Measurements from ENCODE around the gene XCL2.

Gene XCL2

DNA sequence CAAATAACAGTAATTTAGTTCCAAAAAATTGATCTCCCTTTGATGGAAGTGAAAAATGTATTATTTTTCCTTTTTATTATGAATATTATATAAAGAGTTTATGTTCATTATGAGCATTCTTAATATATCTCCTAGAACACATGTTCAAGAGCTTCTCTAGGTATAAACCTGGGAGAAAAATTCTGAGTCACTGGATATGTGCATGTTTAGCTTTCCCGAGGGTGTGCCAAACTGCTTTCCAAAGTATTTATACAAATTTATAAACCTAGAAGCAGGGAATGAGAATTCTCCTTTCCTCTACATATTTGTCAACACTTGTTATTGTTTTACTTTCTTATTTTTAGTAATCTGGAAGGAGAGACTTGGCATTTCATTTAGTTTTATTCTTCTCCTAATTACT is 25.0 kb downstream of the XCL2 start:
- in situ Hi-C loops (cut with MboI; ENCODE audit: low sequenced_read_pairs), result no loop called here

DNA sequence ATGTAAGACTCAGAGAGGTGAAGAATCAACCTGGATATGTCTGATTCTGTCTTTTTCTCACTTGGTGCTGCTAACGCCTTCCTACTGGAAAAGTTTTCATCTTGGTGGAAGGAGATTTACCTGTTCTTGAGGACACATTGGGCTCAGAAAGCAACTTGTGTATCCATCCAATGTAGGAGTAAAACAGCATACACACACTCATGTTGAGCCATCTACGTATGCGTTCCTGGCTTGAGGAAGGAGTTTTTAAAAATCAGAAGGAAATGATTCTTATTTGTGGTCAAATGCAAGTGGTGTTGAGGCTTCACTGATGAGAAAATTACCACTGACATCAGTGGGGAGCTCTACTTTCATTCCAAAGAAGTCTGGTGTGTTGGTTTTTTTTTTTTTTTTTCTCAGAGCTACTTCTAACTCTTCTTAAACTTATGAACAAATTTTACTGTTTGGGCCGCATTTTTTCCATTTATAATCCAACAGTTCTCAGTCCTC is 25.6 kb downstream of the XCL2 start:
- in situ Hi-C loops (cut with MboI; ENCODE audit: low sequenced_read_pairs), result no loop called here

GRCh38 chr1:168514455-168514854 is 29.3 kb downstream of the XCL2 start:
- in situ Hi-C loops (cut with MboI; ENCODE audit: low sequenced_read_pairs), result no loop called here

- in situ Hi-C loops (cut with MboI; ENCODE audit: low sequenced_read_pairs), result no loop called here
Measured at GRCh38 chr1:168513656-168514404, 30.0 kb downstream of the XCL2 start.

GRCh38 chr1:168512864-168513595 is 30.8 kb downstream of the XCL2 start:
- in situ Hi-C loops (cut with MboI; ENCODE audit: low sequenced_read_pairs), result no loop called here

GRCh38 chr1:168509875-168510791 is 33.7 kb downstream of the XCL2 start:
- in situ Hi-C loops (cut with MboI; ENCODE audit: low sequenced_read_pairs), result no loop called here

GRCh38 chr1:168509210-168509609 is 34.6 kb downstream of the XCL2 start:
- in situ Hi-C loops (cut with MboI; ENCODE audit: low sequenced_read_pairs), result no loop called here

DNA sequence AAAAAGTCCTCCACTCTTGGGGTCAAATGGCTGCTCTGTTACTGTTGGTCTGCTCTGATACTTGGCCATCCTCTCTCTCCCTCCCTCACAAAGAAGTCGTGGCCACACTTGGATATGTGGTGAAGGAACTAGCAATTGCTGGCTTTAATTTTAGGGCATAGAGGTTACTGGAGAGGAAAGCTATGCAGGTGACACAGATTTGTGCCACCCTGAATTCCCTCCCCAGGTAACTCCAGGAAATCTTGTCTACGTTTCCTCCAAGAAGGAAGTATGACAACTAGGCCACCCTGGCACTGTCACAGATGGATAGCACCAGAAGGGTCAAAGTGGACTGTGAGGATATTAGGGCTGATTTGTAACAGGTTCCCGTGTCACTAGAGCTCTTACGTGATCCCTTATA is 36.0 kb downstream of the XCL2 start:
- in situ Hi-C loops (cut with MboI; ENCODE audit: low sequenced_read_pairs), result no loop called here

DNA sequence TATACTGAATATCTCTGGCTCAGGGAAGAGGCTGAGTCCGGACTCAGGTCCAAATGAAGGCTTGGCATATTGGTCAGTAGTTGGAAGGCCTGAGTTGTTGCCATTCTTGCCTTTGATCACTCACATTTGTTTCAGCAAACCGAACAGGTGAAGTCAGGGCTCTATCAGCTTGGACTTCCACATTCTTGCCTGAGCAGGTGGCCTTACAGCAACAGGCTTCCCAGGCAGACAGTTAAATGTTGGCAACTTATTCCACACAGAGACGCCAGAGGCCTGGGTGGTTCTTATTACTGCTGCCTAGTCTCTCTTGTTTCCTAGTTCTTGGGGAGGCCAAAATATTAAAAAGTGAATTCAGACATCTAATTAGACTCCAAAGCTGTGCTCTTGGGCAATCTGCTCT is 36.6 kb downstream of the XCL2 start:
- in situ Hi-C loops (cut with MboI; ENCODE audit: low sequenced_read_pairs), result no loop called here

GRCh38 chr1:168506204-168506819 is 37.5 kb downstream of the XCL2 start:
- in situ Hi-C loops (cut with MboI; ENCODE audit: low sequenced_read_pairs), result no loop called here

- in situ Hi-C loops (cut with MboI; ENCODE audit: low sequenced_read_pairs), result no loop called here
Measured at GRCh38 chr1:168505006-168505405, 38.8 kb downstream of the XCL2 start.

- in situ Hi-C loops (cut with MboI; ENCODE audit: low sequenced_read_pairs), result no loop called here
Measured at GRCh38 chr1:168504064-168504837, 39.5 kb downstream of the XCL2 start.

GRCh38 chr1:168499688-168500049 is 44.1 kb downstream of the XCL2 start:
- in situ Hi-C loops (cut with MboI; ENCODE audit: low sequenced_read_pairs), result no loop called here

DNA sequence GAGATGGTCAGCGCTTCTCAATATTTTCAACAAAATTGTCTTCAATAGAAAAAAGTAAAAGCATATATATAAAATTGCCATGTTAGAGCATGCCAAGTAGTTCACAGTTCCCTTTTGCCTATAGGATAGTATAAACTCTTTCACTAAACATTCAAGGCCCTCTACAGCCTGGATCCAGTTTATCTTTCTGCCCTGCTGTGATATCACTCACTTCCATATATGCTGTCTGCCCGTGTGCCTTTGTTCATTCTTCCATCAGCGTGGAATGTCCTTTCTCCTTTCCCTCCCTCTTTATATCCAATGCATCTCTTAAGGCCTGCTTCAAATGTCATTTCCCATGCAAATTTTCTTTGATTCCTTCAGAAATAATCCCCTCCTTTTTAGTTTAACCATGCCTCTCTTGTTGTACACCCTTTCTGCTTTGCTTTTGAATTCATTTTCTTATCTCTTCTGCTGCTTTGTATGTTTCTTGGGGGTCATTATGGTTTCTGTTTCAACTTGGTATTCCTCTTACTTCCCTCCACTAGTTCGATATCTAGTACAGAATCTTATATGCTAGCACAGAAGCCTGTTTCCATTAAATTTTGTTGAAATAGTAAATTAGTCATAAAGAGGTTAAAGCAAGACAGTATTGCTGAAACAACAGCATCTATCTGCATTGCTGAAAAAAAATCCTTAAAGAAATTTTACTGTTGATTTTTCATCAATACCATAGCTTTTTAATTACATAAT is 44.7 kb downstream of the XCL2 start:
- in situ Hi-C loops (cut with MboI; ENCODE audit: low sequenced_read_pairs), result no loop called here

GRCh38 chr1:168498159-168498631 is 45.6 kb downstream of the XCL2 start:
- in situ Hi-C loops (cut with MboI; ENCODE audit: low sequenced_read_pairs), result no loop called here

DNA sequence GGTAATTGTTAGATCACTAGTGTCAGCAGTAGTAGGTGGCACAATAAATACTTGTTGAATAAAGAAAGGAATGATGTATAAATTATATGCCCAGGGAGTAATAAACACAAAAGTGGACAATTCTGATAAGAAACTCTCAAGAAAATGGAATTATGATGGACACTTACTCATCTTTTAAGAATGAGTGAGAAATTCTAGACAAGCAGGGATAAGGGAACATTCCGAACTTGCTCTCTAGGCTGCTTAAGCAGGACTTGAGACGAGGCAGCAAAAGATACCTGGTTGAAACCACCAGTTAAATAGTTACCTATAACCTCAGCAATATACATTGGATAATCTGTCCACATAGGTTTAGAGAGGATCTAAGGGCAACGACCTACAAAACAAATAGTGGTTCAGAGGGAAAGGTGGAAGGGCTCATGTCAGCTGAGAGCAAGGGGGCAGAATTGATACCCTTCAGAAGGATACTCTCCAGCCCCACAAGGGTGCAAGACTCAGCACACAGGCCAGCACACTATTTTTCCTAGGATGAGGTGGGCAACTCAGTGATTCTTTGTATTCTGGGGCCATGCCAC is 46.3 kb downstream of the XCL2 start:
- in situ Hi-C loops (cut with MboI; ENCODE audit: low sequenced_read_pairs), result no loop called here

- in situ Hi-C loops (cut with MboI; ENCODE audit: low sequenced_read_pairs), result no loop called here
Measured at GRCh38 chr1:168491527-168492164, 52.2 kb downstream of the XCL2 start.

Measured in HL-60/S4 (cell line).